ENCODE data around the gene PMEPA1. TPM values are rescaled to one million over a fixed set of nuclear protein-coding genes. Genes with fewer than 3 reads are reported as not detected.
A peak's percentile ranks its signal among the peaks of the same experiment; 100 is the strongest.

PMEPA1 gene
- total RNA-seq, 1 experiment from 2014 or later, result 7.9 TPM

GRCh38 chr20:57625181-57625958, 84.4 kb downstream of the PMEPA1 start:
- DNase-seq (ENCODE audit: low read depth), result no peak

GRCh38 chr20:57624124-57624523, 85.7 kb downstream of the PMEPA1 start:
- DNase-seq (ENCODE audit: low read depth), result no peak

- DNase-seq (ENCODE audit: low read depth), result peak; percentile 85
These were observed 87.0 kb downstream of the PMEPA1 start for GRCh38 chr20:57622579-57623381.

GRCh38 chr20:57622201-57622570, 87.6 kb downstream of the PMEPA1 start:
- DNase-seq (ENCODE audit: low read depth), result no peak

GRCh38 chr20:57621421-57622200, 88.2 kb downstream of the PMEPA1 start:
- DNase-seq (ENCODE audit: low read depth), result no peak

GRCh38 chr20:57620999-57621398, 88.8 kb downstream of the PMEPA1 start:
- no peak for DNase-seq (ENCODE audit: low read depth)

- DNase-seq (ENCODE audit: low read depth), result peak; percentile 16
These were observed 89.4 kb downstream of the PMEPA1 start, which contains the start of gene ZBP1 for GRCh38 chr20:57620274-57620990. ZBP1 (minus strand) TSS chr20:57620426; CDS start chr20:57620295, 131 bp downstream.

GRCh38 chr20:57619051-57619831, 90.6 kb downstream of the PMEPA1 start:
- peak; percentile 42 for DNase-seq (ENCODE audit: low read depth)

- DNase-seq (ENCODE audit: low read depth), result no peak
These were observed 91.1 kb downstream of the PMEPA1 start for GRCh38 chr20:57618764-57619050.

- DNase-seq (ENCODE audit: low read depth), result peak; percentile 61
These were observed 91.6 kb downstream of the PMEPA1 start for GRCh38 chr20:57618091-57618763.

GRCh38 chr20:57617079-57617795, 92.6 kb downstream of the PMEPA1 start:
- no peak for DNase-seq (ENCODE audit: low read depth)

GRCh38 chr20:57616143-57616951, 93.5 kb downstream of the PMEPA1 start:
- no peak for DNase-seq (ENCODE audit: low read depth)

- no peak for DNase-seq (ENCODE audit: low read depth)
These were observed 94.4 kb downstream of the PMEPA1 start for GRCh38 chr20:57615445-57615811.

- DNase-seq (ENCODE audit: low read depth), result no peak
These were observed 95.0 kb downstream of the PMEPA1 start for GRCh38 chr20:57614490-57615444.

GRCh38 chr20:57613481-57613921, 96.3 kb downstream of the PMEPA1 start:
- DNase-seq (ENCODE audit: low read depth), result no peak

GRCh38 chr20:57612916-57613315, 96.9 kb downstream of the PMEPA1 start:
- DNase-seq (ENCODE audit: low read depth), result no peak

- no peak for DNase-seq (ENCODE audit: low read depth)
These were observed 97.4 kb downstream of the PMEPA1 start for GRCh38 chr20:57612436-57612835.

Data from HT1080 (cell line).